Left renal pelvis (tissue), 4 donors: ENCODE data around the gene SUPT4H1. TPM values are rescaled to one million over a fixed set of nuclear protein-coding genes. Genes with fewer than 3 reads are reported as not detected.

Experiments used
- DNase-seq, 4 donors: peaks; one replicate each; pipeline ENCODE4 v3.0.0-alpha.2; 2013; ENCODE audit warnings: low read depth in 4 of 4, low spot score in 3 of 4
- polyA plus RNA-seq, 4 donors: library from polyadenylated mRNA; unstranded; fragments of 120-200 nt; gene quantifications; one replicate each; pipeline ENCODE4 v1.2.1, GENCODE V29; 2013; ENCODE audit not compliant: insufficient read length in 4 of 4

Gene SUPT4H1
- polyA plus RNA-seq, 4 donors, result 105 to 152 (median 127) TPM

DNA sequence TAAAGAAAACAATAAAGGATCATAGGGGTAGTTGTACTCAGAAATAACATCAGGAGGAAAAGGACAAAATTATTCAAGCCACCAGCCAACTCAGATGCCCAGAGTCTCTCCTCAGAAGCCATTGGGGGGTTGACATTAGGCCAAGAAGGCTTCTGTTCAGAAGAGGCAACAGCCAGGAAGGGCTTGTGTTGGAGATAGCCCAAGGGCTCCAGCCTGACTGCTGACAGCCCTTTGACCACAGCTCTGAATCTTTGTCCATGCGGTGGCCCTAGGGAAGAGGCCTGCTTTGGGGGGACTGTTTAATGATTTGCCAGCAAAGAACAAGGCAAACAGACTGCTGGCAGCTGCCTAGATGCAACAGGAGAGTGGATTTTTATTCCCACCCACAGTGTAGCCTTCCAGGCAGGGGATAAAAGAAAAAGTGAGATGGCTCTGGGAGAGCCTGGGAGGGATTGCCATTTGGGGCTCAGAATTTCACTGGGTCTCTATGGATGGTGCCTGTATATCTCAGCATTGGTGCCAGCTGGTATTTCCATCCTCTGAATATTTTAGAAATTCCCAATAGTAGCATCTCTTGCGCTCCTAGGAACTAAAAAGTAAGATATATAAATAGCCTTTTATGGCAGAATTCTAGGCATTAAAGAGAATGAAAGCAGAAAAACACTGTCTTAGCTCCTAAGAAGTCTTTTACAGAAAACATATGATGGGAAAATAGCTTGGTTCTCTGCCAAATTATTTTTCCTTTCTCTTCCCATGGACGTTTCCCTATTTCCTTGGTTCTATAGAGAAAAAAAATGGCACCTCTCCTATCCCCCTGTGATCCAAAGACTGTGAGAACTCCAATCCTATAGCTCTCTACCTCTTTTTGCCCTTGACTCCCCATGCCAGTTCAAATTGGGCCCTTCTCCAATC, 29.4 kb upstream of the SUPT4H1 start:
- DNase-seq, result no peak

DNA sequence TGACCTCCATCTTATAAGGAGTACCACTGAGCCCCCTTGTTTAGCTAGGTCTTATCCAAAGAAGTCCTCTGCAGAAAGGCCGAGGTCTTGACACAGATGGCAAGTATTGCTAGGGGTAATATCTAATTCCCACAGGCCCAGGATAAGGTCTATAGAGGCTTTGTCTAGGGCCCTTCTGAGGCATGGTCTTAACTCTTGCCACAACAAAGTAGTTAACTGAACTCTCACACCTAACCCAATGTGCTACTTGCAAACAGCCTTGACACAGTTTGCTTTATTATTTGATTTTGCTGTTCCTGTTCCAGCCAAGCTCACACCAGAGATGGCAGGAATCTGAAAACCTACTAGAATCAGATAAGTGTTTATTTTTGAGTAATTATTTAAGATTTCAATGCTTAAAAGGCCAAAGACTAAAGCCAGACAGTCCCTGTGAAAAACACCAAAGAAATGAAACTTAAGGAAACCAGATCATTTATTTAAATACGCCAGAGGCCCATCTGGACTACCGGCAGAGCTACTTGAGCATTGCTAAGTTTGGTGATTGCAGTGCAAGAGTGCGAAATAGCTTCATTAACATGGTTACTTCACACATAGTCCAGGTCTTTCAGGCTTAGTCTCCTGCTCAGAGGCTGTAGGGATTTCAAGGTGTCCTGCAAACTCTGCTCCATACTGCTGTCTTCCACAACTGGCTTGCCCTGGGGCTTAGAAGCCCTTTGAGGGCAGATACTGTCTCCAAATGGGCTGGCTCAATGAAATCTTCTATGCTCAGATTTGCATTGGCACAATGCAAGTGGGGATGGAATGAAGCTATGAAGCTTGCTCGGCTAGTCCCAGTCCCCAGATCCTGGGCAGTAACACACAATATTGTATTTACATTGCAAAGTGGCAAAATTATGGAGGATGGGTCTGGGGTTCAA, 28.5 kb upstream of the SUPT4H1 start:
- DNase-seq, result no peak

DNA sequence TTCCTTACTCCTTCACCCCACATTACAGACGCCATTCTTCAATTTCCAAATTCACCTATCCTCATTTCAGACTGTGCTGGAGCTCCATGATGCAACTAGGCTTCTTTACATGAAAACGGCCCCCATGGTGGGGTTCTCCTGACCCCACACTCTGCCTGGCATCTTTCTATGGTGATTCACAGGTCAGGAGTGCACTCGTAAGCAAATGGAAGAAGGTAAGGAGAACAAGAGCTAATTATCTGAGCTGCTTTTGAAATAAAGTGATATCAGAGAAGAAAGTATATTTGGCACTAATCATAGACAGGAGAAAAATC, 27.5 kb upstream of the SUPT4H1 start:
- DNase-seq, result no peak

DNA sequence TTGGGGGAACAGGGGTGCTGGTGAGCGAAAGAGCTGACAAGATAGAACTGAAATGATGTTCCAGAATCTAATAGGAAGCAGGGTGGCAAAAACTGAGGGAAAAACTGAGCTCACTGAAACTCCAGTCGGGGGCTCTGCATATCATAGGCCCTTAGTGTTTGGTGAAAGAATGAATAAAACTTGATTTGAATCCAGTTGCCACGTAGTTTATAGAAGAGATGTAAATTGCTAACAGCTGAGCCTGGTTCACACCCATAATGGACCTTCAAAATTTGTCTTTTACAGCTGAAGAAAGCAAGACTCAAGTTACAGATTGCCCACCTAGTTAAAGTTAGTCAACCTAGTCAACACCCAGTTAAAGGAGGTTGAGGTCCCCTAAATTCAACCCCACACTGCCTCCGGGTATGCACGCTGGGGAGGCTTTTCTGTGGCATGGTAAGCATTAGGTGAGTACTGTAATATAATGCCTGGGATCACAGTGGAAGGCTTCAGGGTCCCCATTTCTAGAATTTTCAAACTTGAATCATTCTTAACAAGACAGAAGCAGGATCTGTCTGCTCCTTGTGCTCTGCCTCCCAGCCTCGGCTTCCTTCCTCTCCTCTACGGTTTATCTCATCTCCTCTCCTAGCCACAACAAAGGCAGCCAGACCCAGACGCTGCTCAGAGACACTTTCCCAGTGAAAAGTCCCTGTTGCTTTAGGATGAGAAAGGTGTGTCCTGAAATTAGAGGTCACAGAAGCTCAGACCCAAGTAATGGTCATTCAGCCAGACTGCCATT, 26.9 kb upstream of the SUPT4H1 start:
- no peak for DNase-seq

GRCh38 chr17:58377661-58378060, 25.7 kb upstream of the SUPT4H1 start:
- no peak for DNase-seq

GRCh38 chr17:58377093-58377601, 25.1 kb upstream of the SUPT4H1 start:
- peak in 3 of 4 donors; percentile 36 to 64 (median 46) for DNase-seq

GRCh38 chr17:58376472-58377000, 24.5 kb upstream of the SUPT4H1 start:
- DNase-seq, result no peak

DNA sequence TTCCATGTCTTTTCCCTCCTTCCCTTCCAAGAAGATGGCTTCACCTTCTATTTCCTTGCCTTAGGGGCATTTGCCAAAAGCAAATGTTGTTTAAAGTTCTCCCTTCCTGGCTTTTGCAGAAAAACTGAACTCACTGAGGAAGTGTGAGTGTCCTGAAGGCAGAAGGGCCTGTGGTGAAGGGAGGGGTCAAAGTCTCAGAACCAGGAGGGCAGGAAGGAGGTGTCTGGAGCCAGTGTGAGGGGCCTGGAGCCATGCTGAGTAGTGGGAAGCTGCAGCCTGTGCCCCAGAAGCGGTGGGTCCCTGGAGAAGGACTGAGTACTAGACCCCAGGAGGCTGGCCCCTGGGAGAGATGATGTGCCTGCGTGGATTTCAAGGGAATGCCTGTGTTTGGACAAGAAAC, 23.8 kb upstream of the SUPT4H1 start:
- DNase-seq, result no peak

GRCh38 chr17:58375256-58375655, 23.3 kb upstream of the SUPT4H1 start:
- no peak for DNase-seq

- DNase-seq, result no peak
Measured at GRCh38 chr17:58373923-58374322, 21.9 kb upstream of the SUPT4H1 start.

DNA sequence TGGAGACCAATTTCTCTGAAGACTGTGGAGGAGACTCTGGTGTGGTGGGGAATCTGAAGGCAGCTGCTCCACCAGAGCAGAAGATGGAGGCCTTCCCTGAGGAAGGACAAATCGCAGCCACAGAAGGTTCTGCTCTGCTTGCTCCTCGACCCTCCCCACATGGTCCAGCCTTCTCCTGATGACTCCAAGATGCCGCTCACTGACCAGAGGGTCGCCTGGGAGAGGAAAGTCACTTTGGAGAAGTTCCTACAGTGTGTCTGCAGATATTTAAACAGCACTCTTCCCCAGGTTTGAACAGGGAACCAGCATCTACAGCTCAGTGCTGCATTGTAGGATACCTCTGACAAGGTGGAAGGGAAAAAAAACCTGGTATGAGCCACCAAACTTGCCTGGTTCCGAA, 21.0 kb upstream of the SUPT4H1 start:
- DNase-seq, result no peak

GRCh38 chr17:58371300-58371950, 19.4 kb upstream of the SUPT4H1 start:
- no peak for DNase-seq

DNA sequence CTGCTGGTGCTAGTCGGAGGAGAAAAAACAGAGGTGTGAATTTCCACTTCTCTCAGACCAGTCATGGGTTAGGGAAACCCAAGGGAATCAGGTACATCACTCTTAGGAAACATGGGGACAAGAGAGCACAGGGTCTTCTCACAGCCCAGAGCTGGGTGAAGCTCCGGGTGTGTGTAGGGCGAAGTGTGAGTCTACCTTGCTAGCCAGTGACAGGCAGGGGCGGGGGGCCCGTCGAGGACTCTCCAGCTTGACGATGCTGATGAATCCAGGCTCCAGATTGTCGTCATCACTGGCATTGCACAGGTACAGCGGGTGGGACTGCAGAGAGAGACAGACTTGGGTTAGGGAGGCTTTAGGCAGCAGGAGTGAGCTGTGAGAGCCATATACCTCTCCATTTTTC, 18.7 kb upstream of the SUPT4H1 start:
- no peak for DNase-seq

GRCh38 chr17:58370309-58370708, 18.3 kb upstream of the SUPT4H1 start:
- no peak for DNase-seq

DNA sequence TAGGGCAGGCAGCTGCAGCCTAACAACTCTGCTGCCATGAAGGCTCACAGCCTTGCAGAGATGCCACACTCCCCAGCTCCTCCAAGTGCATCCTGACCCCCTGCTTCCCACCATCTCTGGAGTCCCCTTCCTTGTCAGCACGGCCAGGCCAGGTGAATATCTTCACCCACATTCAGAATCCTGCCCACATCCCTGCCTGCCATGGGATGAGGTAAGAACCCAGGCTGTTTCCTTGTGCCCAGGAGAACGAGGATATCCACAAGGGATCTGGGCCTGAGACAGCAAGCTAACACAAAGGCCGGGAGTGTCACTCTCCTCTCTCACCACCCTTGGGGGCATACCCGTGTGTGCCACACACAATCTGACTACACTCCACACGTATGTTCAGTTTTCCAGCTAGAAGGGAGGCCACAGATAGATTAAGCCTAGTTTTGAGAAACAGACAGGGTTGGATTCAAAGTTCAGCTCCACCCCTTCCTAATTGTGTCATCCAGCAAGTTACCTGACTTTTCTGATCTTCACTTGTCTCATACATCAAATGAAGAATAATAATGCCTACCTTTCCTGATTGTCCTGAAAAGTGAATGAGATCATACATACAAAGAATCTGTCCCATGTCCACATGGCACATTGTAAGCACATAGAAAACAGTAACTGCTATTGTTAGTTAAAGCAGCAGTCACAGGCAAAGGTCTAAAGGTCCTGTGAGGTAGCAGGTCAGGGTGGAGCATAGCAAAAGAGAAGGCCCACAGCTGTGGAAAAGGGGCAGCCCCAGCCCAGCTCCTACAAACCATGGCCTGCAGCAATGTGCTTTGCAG, 17.4 kb upstream of the SUPT4H1 start:
- DNase-seq, result no peak

DNA sequence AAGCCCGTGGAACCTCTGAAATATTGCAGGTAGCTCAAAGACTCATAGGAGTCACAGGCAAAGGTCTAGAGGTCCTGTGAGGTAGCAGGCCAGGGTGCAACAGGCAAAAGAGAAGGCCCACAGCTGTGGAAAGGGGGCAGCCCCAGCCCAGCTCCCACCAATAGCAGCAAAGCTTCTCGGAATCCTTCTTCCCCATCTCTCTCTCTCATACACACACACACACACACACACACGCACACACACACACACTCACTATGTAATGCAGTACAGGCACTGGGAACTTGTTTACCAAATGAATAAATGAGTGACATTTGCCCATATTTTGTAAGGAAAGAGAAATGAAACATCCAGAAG, 16.8 kb upstream of the SUPT4H1 start:
- DNase-seq, result no peak

DNA sequence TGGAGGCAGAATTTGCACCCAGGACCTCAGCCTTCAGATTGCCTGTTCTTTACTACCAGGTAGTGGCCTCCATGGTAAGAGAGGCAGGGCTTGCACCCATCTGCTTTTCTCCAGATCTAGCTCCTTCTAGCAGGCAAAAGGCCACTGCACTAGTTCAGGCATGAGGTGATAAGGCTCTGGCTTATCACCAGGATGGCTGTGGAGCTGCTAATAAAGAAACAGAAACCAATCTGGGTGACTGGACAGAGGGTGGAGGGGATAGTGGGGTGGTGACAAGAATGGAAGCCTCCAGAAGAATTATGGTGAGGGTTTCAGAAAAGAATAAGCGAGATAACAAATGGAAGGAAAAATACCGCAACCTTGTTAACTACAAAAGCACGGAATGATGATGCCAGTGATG, 15.5 kb upstream of the SUPT4H1 start:
- no peak for DNase-seq

GRCh38 chr17:58365980-58366595, 14.1 kb upstream of the SUPT4H1 start:
- DNase-seq, result no peak
